NCI-H510A (cell line): ENCODE data around the gene SNX30.

Experiments
- DNase-seq: peaks from one replicate; lab custom pipeline; 2025; lab: John Stamatoyannopoulos, UW

Gene SNX30

GRCh38 chr9:112858005-112858404 is 107.4 kb downstream of the SNX30 start:
- DNase-seq: no peak

GRCh38 chr9:112858625-112859147 is 108.1 kb downstream of the SNX30 start:
- no peak for DNase-seq

GRCh38 chr9:112860451-112860850 is 109.9 kb downstream of the SNX30 start:
- DNase-seq: no peak

GRCh38 chr9:112861155-112861554 is 110.6 kb downstream of the SNX30 start:
- DNase-seq: no peak

DNA sequence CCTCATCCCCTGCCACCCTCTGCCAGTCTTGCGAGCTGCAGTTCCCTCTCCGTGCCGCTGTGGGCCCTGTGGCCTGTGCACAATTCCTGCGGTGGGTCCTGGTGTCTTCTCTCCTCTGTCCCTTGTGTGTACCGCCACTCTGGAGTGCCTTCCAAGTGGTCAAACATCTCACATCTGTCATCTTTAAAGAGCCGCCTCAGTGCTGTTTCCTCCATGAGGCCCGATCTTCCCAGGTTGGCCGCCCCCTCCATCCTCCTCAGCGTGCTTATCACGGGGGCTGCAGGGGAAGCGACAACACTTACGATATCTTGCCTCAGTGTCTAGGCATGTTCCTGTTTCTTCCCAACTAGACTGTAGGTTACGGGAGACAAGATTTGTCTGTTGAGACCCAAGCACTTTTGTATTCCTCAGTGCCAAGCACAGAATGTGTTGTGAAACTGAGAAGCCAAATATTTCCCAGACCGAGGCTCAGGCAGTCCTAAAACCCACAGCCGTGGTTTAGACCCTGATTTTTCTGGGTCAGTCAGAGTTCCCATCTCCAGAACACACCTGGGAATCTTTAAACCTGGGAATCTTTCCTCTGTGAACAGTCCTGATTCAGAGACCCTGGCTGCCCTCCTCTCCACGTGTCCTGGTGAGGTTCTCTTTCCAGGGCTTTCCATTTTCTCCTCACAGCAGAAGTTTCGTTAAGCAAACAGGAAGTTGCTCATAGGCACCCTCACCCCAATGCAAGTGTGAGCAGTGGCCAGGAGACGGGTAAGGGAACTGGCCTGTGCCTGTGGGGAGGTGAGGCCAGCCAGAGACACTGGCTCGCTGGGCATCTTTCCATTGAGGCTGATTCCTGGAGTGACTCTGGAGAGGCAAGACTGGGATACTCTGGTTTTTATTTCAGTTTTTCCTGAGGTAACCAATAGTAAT is 111.3 kb downstream of the SNX30 start:
- no peak for DNase-seq

GRCh38 chr9:112863214-112863613 is 112.7 kb downstream of the SNX30 start:
- no peak for DNase-seq

DNA sequence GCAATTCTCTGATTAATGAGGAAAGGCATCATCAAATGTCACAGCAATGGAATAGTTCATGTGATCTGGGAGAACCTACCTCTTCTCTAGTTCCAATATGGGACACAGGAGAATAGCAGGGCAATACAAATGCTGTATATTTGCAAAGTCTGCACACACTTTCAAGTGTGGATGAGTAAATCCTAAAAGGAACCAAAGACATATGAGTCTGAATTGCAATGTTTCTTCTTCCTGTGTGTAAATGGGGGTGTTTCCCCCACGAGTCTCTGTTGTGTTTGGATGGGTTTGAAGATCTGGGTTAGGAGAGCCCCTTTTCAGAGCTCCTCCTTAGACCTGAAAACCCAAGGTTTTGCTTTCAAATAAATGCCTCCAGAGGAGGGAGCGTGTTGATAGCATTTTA is 113.2 kb downstream of the SNX30 start:
- no peak for DNase-seq

- no peak for DNase-seq
These were observed 113.8 kb downstream of the SNX30 start for GRCh38 chr9:112864403-112864802.

DNA sequence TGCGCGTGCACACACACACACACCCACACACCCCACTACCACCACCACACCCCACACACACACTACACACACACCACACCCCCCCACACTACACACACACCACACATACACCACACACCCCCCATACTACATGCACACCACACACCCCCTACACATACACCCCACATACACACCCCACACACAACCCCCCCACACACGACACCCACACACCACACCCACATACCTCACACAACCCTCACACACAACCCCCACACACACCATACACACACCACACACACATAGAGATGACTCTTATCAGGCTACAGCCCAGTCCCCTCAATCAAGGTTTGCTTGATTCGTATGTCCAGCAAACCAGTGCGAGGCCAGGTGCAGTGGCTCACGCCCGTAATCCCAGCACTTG is 114.4 kb downstream of the SNX30 start:
- no peak for DNase-seq

DNA sequence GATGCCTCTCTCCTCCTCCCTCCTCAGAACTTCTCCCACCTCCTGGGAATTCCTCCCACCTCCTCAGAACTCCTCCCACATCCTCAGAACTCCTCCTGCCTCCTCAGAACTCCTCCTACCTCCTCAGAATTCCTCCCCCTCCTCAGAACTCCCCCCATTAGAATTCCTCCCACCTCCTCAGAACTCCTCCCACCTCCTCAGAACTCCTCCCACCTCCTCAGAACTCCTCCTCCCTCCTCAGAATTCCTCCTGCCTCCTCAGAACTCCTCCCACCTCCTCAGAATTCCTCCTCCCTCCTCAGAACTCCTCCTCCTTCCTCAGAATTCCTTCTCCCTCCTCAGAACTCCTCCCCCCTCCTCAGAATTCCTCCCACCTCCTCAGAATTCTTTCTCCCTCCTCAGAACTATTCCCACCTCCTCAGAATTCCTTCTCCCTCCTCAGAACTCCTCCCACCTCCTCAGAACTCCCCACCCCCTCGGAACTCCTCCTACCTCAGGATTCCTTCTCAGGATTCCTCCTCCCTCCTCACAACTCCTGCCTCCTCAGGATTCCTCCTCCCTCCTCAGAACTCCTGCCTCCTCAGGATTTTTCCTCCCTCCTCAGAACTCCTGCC is 116.2 kb downstream of the SNX30 start:
- DNase-seq: no peak

GRCh38 chr9:112867275-112867991 is 116.9 kb downstream of the SNX30 start:
- no peak for DNase-seq

- DNase-seq: no peak
These were observed 117.9 kb downstream of the SNX30 start for GRCh38 chr9:112868461-112868860.

DNA sequence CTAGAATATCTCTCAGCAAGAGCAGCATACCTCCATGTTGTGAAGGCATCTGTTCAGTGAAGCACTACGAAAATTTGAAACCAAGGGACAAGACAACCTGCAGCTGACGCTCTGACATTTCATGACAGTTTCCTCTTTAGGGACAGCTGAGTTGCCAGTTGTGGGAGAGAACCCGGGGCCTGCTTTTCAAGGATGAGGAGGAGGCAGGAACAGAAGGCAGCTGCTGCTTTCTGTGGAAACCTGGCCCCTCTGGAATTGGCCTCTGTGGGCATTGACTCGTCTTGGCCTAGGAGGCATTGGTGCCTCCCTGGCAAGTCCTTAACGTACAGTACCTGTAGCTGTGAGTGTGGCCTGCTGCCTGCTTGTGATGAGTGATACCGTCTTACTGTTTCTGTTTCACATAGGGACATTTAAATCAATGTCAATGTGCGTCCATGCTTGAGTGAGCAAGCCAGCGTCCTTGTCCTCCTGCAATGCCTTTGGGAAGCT is 118.5 kb downstream of the SNX30 start:
- DNase-seq: no peak

- DNase-seq: no peak
These were observed 119.4 kb downstream of the SNX30 start for GRCh38 chr9:112869917-112870316.

DNA sequence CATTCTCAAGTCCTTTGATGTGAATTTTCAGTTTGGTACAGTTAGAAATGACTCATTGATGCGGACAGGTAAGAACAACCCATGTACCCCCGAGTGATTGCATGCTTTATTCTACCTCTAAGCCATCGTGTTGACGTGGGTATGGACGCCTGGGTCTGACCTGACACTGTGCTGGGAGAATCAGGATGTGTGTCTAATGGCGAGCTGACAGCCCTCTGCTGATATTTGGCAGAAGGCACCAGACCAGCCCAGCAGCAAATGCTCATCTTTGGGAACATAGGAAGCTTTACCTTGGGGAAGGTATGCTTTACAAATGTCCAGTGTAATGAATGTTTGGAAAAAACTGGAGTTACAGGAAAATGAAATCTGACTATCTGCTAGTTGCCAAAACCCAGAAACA is 120.0 kb downstream of the SNX30 start:
- no peak for DNase-seq

GRCh38 chr9:112872019-112872418 is 121.5 kb downstream of the SNX30 start:
- no peak for DNase-seq

DNA sequence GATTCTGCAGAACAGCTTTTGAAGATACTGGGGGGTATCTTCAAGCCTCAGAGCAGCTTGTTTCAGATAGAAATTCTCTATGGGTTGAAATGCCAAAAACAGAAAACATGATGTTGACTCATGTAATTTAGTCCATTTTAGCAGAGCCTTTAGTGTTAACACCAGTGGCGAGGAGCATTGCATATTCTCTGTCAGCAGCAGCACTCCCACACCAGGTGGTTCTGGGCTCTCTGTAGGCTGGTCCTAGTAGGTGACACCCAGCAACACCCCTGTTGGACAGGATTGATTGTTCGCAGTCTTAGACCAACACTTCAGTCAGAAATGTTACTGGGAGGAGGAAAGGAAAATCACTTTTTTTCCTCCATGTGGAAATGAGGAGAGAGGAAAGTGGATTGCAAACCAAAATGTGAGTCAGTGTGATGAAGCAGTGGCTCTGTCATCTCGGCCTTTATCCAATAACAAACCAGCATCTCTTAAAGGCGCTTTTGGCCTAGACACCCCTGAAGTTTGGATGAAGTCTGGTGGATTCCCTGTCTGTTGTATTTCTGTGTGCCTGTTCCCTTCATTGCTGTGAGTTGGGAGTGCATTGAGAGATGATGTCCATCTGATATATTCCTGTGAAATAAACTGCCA is 123.3 kb downstream of the SNX30 start:
- DNase-seq: no peak

GRCh38 chr9:112878752-112879151 is 128.2 kb downstream of the SNX30 start:
- no peak for DNase-seq

DNA sequence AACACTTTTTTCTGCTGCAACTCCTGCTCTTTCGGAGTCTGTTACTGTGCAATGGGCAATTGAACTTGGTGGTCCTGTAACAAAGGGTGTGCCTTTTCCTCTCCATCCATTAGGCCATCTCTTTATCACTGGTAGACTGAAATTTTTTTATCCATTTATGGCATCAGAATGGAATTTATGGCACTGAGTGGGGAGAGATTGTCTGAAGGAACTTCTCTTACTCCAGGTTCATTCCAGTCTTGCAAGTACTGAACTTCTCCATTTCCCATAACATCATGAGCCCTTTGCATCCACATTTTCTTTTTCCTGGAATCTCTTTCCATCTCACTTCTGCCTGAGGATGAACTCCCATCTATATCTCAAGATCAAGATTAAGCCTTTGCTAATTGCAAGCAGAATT is 130.1 kb downstream of the SNX30 start:
- no peak for DNase-seq

GRCh38 chr9:112881331-112881730 is 130.8 kb downstream of the SNX30 start:
- no peak for DNase-seq

DNA sequence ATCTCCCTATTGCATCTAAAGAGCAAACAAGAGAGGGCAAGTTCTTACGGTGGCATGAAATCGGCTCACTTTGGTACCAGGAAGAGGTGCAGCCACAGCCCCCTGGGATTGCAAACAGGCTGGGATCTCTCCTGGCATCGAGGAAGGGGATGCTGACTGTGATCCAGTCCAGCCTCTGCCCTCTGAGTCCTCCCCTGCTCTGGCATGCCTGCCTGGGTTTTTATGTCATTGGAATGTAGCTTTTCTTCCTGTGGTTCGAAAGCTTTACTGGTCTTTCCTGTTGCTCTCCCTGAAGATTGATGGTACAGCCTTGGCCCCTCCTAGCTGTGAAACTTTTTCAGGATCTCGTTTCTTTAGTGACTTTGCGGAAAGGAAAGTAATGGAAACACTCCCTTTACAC is 133.5 kb downstream of the SNX30 start:
- no peak for DNase-seq

DNA sequence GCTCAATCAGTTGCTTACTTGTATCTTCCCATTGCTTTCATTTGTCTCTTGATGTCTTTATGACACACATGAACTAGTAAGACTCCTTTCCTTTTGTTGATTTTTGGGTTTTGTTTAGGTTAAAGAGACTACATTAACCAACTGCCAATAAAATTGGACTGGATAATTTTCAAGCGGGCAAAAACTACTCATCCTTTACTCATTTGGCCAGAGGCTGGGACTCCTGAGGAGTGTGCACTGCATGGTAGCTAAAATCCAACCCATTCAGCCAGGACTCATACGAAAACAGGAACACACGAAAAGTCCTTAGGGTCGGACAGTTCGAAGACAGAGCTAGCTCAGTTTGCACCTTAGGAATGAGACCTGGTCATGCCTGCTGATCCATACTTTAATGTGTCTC is 134.2 kb downstream of the SNX30 start:
- DNase-seq: no peak
